Suprapubic skin (tissue), 4 donors: ENCODE measurements around the gene VWF. TPM values are rescaled to one million over a fixed set of nuclear protein-coding genes. Genes with fewer than 3 reads are reported as not detected.

Source experiments
- DNase-seq, 2 donors: peaks; one replicate each; pipeline ENCODE4 v3.0.0-alpha.2; 2019; ENCODE audit warnings: low spot score in 2 of 2
- H3K27ac ChIP-seq: fragments of 200-600 bp; sonication (generic); one replicate; pipeline ENCODE4 v1.5.1; 2019
- H3K27me3 ChIP-seq: fragments of 200-600 bp; sonication (generic); one replicate; pipeline ENCODE4 v1.5.1; 2019
- H3K36me3 ChIP-seq: fragments of 200-600 bp; sonication (generic); one replicate; pipeline ENCODE4 v1.5.1; 2019
- H3K4me1 ChIP-seq: fragments of 200-600 bp; sonication (generic); one replicate; pipeline ENCODE4 v1.5.1; 2019
- H3K4me3 ChIP-seq: fragments of 200-600 bp; sonication (generic); one replicate; pipeline ENCODE4 v1.5.1; 2019; ENCODE audit warnings: mild to moderate bottlenecking
- H3K9me3 ChIP-seq: fragments of 200-600 bp; sonication (generic); one replicate; pipeline ENCODE4 v1.5.1; 2019
- CTCF ChIP-seq, 2 donors: fragments of 200-600 bp in 1 of 2; fragments of 450-650 bp in 1 of 2; sonication (generic) in 1 of 2; IDR thresholded peaks; one replicate each; pipeline ENCODE4 v1.5.1; 2016 to 2019; ENCODE audit warnings: antibody characterized with exemption in 2 of 2, mild to moderate bottlenecking in 1 of 2, moderate library complexity in 1 of 2
- EP300 ChIP-seq: sonication (generic); formaldehyde crosslinking; IDR thresholded peaks from one replicate; pipeline ENCODE4 v1.6.1; 2017; ENCODE audit warnings: antibody characterized with exemption
- POLR2A ChIP-seq, 2 donors: fragments of 450-650 bp; IDR thresholded peaks; one replicate each; pipeline ENCODE4 v1.6.1; 2017; ENCODE audit warnings: antibody characterized with exemption in 2 of 2, mild to moderate bottlenecking in 2 of 2, moderate library complexity in 2 of 2
- POLR2AphosphoS5 ChIP-seq, 3 donors: sonication (generic); formaldehyde crosslinking; IDR thresholded peaks; one replicate each; pipeline ENCODE4 v1.6.1; 2017; ENCODE audit warnings: antibody characterized with exemption in 3 of 3
- WGBS: methylation state at CpG from one replicate; pipeline ENCODE4 v1.1.5; 2018; 5-methylcytosine and 5-hydroxymethylcytosine counted together
- total RNA-seq, 4 donors: library from RNA; depleted of rRNA; stranded (reverse); fragments of >200 nt; gene quantifications; one replicate each; pipeline ENCODE4 v1.1.0, GENCODE V29; 2016

VWF gene
- total RNA-seq, 4 donors from 2014 or later: 35.5 to 91.7 (median 61.7) TPM

GRCh38 chr12:5953835-5954586, 170.5 kb downstream of the VWF start:
- no peak overlapping the region for H3K27ac ChIP-seq
- WGBS: 83% methylated on average over 5 of the region's 5 CpGs
- no peak overlapping the region for H3K4me3 ChIP-seq
- TF ChIP-seq CTCF (IDR thresholded peaks at IDR 0.05): no peak
- TF ChIP-seq EP300: no peak
- no peak for TF ChIP-seq POLR2A (IDR thresholded peaks at IDR 0.05)
- TF ChIP-seq POLR2AphosphoS5 (IDR thresholded peaks at IDR 0.05): no peak
- no peaks in the 10 kb centered on the region for H3K9me3 ChIP-seq
- no peak for DNase-seq
- no peaks in the 10 kb centered on the region for H3K4me1 ChIP-seq
- no peaks in the 10 kb centered on the region for H3K36me3 ChIP-seq
- H3K27me3 ChIP-seq: peaks cover 9% of the 10 kb centered on the region

- no peak for TF ChIP-seq POLR2A (IDR thresholded peaks at IDR 0.05)
- TF ChIP-seq CTCF (IDR thresholded peaks at IDR 0.05): no peak
- TF ChIP-seq POLR2AphosphoS5 (IDR thresholded peaks at IDR 0.05): no peak
- TF ChIP-seq EP300: no peak
- H3K9me3 ChIP-seq: no peaks in the 10 kb centered on the region
- H3K27me3 ChIP-seq: peaks cover 20% of the 10 kb centered on the region
- DNase-seq: no peak
- peaks cover 3% of the 10 kb centered on the region for H3K36me3 ChIP-seq
- WGBS: 91% methylated on average over 3 of the region's 3 CpGs
- H3K4me1 ChIP-seq: no peaks in the 10 kb centered on the region
- H3K27ac ChIP-seq: no peak overlapping the region
- no peak overlapping the region for H3K4me3 ChIP-seq
Observed at GRCh38 chr12:5952031-5952430, 172.4 kb downstream of the VWF start.

GRCh38 chr12:5948696-5949095, 175.8 kb downstream of the VWF start:
- DNase-seq: no peak
- WGBS: 62% methylated on average over 3 of the region's 3 CpGs
- H3K9me3 ChIP-seq: no peaks in the 10 kb centered on the region
- H3K36me3 ChIP-seq: peaks cover 3% of the 10 kb centered on the region
- TF ChIP-seq CTCF (IDR thresholded peaks at IDR 0.05) (no peak), POLR2AphosphoS5 (IDR thresholded peaks at IDR 0.05) (no peak), EP300 (no peak), POLR2A (IDR thresholded peaks at IDR 0.05) (no peak)
- no peak overlapping the region for H3K27ac ChIP-seq
- H3K4me3 ChIP-seq: no peak overlapping the region
- H3K27me3 ChIP-seq: peaks cover 48% of the 10 kb centered on the region
- peaks cover 14% of the 10 kb centered on the region for H3K4me1 ChIP-seq

DNA sequence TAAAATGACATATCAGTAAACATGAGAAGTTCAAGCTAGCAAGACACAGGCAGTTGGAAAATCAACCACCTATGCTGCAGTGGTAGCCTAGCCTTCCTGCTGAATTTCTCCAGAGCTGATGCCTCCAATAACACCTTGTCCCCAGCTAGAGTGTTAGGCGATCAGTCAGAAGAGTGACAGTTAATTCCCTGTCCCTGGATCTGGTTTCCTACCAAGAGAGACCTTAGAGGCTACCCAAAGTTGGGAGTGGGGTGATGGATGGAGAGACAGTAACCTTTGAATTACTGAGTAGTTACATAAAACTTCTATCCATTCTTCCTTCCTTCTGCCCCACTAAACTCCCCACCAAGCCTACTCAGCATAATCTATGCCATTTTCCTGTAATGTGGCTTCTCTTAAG, 177.5 kb downstream of the VWF start:
- Histone ChIP-seq H3K36me3 (peaks cover 3% of the 10 kb centered on the region), H3K27me3 (peaks cover 47% of the 10 kb centered on the region), H3K4me3 (no peak overlapping the region), H3K9me3 (no peaks in the 10 kb centered on the region), H3K4me1 (peaks cover 14% of the 10 kb centered on the region), H3K27ac (no peak overlapping the region)
- no peak for DNase-seq
- 91% methylated on average over 1 of the region's 1 CpG for WGBS
- TF ChIP-seq EP300 (no peak), CTCF (IDR thresholded peaks at IDR 0.05) (no peak), POLR2AphosphoS5 (IDR thresholded peaks at IDR 0.05) (no peak), POLR2A (IDR thresholded peaks at IDR 0.05) (no peak)

DNA sequence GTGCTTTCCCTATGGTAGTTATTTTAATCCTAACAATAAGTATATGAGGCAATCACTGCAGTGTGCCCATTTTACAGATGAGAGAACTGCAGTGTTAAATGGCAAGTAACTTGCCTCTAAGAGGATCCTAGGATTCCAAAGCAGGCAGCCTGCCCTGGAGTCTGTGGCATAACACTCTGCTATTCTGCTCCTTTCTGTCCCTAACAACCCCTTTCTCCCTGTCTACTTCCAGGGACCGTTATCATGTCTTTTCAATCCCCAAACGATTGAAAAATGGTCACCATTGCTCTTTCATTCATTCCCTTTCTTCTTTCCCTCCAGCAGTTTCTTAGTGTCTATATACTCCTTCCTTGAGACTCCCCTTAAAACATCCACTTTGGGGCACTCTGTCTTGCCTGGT, 178.1 kb downstream of the VWF start:
- TF ChIP-seq EP300 (no peak), POLR2AphosphoS5 (IDR thresholded peaks at IDR 0.05) (no peak), CTCF (IDR thresholded peaks at IDR 0.05) (no peak), POLR2A (IDR thresholded peaks at IDR 0.05) (no peak)
- 76% methylated on average over 2 of the region's 2 CpGs for WGBS
- H3K36me3 ChIP-seq: peaks cover 3% of the 10 kb centered on the region
- H3K4me1 ChIP-seq: peaks cover 14% of the 10 kb centered on the region
- H3K27me3 ChIP-seq: peaks cover 44% of the 10 kb centered on the region
- no peak for DNase-seq
- H3K27ac ChIP-seq: no peak overlapping the region
- no peaks in the 10 kb centered on the region for H3K9me3 ChIP-seq
- H3K4me3 ChIP-seq: no peak overlapping the region
